T-helper 2 cell (primary cell): ENCODE measurements around the gene DAO.

ENCODE experiments used
- DNase-seq, 5 experiments: peaks; one replicate each; pipeline versions ENCODE4 v3.0.0 to v3.0.0-alpha.2; 2012 to 2022

The DAO gene

DNA sequence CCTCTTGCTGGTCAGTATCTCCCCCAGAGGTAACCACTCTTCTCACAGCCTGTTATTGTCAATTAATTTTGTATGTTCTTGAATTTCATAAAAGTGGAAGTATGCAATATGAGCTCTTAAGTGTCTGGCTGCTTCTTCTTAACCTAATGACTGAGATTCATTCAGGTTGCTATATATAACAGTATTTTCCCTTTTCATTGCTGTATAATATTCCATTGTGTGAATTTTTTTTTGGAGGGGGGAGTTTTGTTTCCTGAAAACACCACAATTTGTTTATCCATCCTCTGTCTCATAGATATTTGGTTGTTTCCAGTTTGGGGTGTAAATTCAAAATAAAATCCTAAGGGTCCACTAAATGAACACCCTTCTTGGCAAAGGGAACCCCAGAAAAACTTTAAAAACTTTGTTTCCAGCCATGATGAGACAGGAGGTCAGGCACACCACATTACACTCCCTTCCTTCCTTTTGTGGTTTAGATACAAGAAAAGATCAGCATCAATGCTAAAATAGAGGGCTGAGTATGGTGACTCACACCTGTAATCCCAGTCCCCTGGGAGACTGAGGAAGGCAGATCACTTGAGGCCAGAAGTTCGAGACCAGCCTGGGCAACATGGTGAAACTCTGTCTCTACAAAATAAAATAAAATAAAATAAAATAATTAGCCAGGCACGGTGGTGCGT lies 4.1 kb upstream of the DAO start:
- peak in 1 of 5 experiments; percentile 68 for DNase-seq

- peak in 1 of 5 experiments; percentile 14 for DNase-seq
Measured at GRCh38 chr12:108876550-108876949, 3.3 kb upstream of the DAO start.

GRCh38 chr12:108881953-108882352 lies 2.1 kb downstream of the DAO start:
- no peak for DNase-seq

- DNase-seq = peak; percentile 17 to 68 (median 48)
Measured at GRCh38 chr12:108884116-108885012, 4.5 kb downstream of the DAO start.

- no peak for DNase-seq
Measured at GRCh38 chr12:108886873-108887629, 7.2 kb downstream of the DAO start.

GRCh38 chr12:108888031-108888430 lies 8.1 kb downstream of the DAO start:
- no peak for DNase-seq

- peak in 1 of 5 experiments; percentile 18 for DNase-seq
Measured at GRCh38 chr12:108890208-108890607, 10.3 kb downstream of the DAO start.

DNA sequence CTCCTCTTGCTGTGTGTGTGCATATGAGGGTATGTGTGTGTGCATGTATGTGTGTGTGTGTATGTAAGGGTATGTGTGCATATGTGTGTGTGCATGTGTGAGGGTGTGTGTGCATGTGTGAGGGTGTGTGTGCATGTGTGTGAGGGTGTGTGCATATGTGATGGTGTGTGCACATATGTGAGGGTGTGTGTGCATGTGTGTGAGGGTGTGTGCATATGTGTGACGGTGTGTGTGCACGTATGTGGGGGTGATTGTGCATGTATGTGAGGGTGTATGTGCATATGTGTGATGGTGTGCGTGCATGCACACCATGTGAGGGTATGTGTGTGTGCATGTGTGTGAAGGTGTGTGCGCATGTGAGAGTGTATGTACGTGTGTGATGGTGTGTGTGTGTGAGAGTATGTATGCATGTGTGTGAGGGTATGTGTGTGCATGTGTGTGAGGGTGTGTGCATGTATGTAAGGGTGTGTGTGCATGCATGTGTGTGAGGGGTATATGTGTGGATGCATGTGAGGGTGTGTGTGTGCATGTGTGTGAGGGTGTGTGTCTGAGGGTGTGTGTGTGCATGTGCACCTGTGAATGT lies 15.4 kb downstream of the DAO start:
- DNase-seq = no peak

- DNase-seq = no peak
Measured at GRCh38 chr12:108896336-108896735, 16.4 kb downstream of the DAO start.

DNA sequence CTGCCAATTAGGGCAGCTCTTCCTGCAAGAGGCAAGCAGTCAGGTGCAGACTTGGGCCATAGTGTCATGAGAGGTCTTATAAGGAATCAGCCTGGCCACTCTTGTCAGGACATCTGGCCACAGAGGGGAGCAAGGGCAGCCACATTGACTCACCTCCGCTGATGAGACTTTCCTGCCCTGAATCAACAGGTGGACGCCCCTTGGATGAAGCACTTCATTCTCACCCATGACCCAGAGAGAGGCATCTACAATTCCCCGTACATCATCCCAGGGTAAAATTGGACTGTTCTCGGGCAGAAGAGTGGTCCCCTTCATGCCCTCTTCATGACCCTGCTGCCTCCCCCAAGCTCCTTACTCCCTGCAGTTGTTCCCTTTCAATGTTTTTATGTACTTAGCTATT lies 16.9 kb downstream of the DAO start:
- DNase-seq = no peak

GRCh38 chr12:108899145-108899544 lies 19.3 kb downstream of the DAO start:
- no peak for DNase-seq

DNA sequence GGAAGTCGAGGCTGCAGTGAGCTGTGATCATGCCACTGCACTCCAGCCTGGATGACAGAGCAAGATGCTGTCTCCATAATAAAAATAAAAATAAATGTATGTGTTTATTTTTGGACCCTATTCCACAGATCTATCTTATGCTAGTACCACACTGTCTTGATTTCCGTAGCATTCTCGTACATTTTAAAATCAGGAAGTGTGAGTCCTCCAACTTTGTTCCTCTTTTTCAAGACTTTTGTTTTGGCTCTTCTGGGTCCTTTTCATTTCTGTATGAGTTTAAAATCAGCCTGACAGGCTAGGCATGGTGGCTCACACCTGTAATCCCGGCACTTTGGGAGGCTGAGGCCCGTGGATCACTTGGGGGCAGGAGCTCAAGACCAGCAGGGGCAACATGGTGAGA lies 25.8 kb downstream of the DAO start:
- no peak for DNase-seq

- DNase-seq = no peak
Measured at GRCh38 chr12:108906971-108907370, 27.1 kb downstream of the DAO start.

DNA sequence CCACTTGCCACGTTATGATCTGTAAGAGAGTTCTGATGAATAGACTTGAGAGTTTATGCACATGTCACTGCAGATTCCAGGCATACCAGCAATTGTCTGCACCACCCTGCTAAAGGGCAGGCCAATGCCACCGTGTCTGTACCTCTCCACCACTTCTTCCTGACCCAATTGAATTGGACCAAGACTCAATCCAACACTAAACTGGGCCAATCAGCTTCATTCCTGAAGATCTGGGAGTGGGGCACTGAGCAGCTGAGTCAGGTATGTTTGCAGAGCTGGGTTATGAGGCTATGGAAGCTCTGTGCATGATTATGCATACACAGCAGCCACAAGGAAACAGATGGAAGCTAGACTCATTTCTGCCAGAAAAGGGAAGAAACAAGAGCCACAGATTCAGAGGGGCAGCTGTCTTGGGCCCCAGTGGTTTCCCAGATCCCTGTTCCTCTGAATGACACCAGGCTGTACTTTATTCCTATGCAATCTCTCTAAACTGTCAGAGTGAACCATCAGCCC lies 28.0 kb downstream of the DAO start:
- no peak for DNase-seq

GRCh38 chr12:108910336-108910735 lies 30.4 kb downstream of the DAO start:
- DNase-seq = no peak

DNA sequence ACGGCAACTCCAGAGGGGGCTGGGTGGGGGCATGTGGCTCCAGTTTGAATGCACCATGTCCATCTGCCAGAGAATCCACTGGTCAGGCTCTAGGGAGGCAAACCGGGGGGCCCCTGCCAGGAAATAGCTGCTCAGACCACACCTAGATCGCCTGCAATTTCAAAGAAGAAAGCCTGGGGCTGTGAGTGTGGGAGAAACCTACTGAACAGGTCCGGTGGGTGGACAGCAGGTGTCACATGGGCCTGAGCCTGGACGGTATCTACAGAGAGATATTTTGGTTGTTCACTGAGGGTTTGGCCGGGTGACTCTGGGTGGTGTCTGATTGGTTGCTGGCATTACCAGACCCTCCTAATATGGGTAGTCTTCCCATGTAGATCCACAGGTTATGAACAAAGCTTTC lies 32.0 kb downstream of the DAO start:
- no peak for DNase-seq

GRCh38 chr12:108912361-108912760 lies 32.5 kb downstream of the DAO start:
- no peak for DNase-seq

GRCh38 chr12:108914121-108914531 lies 34.2 kb downstream of the DAO start:
- no peak for DNase-seq

GRCh38 chr12:108915632-108916133 lies 35.8 kb downstream of the DAO start:
- DNase-seq = no peak

DNA sequence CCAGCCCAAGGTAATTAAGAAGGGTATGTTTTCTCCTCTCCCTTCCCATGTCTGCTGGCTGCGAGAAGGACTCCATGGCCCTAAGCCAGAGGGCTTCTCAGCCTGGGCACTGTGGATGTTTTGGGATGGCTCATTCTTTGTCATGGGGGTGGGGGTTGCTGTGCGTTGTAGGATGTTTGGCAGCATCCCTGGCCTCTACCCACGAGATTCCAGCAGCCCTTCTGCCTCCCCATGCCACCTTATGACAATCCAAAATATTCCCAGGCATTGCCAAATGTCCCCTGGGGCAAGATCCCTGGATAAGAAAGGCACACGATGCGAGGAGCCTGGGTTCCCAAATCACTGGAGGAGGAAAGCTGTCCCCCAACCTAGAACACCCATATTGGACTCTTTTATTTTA lies 36.4 kb downstream of the DAO start:
- DNase-seq = no peak

GRCh38 chr12:108918206-108918605 lies 38.3 kb downstream of the DAO start:
- no peak for DNase-seq

DNA sequence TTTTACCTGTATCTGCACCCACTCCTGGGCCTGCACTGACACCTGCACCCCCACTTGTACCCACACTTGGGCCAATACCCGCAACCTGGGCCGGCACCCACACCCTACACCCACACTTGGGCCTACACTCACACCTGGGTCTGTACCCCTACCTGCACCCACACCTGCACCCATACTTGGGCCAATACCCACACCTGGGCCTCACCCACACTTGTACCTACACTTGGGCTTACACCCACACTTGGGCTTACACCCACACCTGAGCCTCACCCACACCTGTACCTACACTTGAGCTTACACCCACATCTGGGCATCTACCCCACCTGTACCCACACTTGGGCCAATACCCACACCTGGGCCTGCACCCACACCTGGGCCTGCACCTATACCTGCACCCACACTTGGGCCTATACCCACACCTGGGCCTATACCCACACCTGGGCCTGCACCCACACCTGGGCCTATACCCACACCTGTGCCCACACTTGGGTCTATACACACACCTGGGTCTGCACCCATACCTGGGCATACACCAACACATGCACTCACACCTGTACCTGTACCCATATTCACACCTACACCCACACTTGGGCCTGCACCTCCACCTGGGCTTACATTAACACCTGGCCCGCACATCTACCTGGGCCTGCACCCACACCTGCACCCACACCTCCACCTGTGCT lies 39.2 kb downstream of the DAO start:
- no peak for DNase-seq
